ENCODE data around the gene THRB. TPM values are rescaled to one million over a fixed set of nuclear protein-coding genes. Genes with fewer than 3 reads are reported as not detected.

THRB gene
- polyA plus RNA-seq, 1 of the 3 experiments (the other 2 are of a cell fraction) = 0.02 TPM

GRCh38 chr3:24263069-24263668 is 231.5 kb downstream of the THRB start:
- no peak overlapping the region for H2AFZ ChIP-seq (ENCODE audit: low read depth)
- H3K9me2 ChIP-seq = no peaks in the 10 kb centered on the region
- no peaks in the 10 kb centered on the region for H3K36me3 ChIP-seq (replicated peaks in 1 of 2; ENCODE audit: control insufficient read depth in 1 of 2, insufficient read depth in 2 of 2, low read length in 1 of 2)
- ChIA-PET CTCF (interaction anchor here (0.9 to 2.6 kb wide), 8 partner anchors 19 to 421 kb away, joined by 3 to 9 read pairs (median 4); no protein-coding TSS in a partner anchor), POLR2A (no interaction called here)
- 63% methylated on average over 2 of the region's 2 CpGs for WGBS (ENCODE audit: low lambda C conversion rate)
- TF ChIP-seq RFX5 (IDR thresholded peaks at IDR 0.05; ENCODE audit: low read length) = no peak
- no peak for TF ChIP-seq SIN3A (IDR thresholded peaks at IDR 0.05; ENCODE audit: borderline replicate concordance, low read depth, low read length)
- TF ChIP-seq JUND (IDR thresholded peaks at IDR 0.05) = no peak
- no peak for TF ChIP-seq SMC3 (IDR thresholded peaks at IDR 0.05; ENCODE audit: low read depth, low read length)
- TF ChIP-seq FOXM1 (IDR thresholded peaks at IDR 0.05; ENCODE audit: low read depth) = no peak
- TF ChIP-seq FOSL2 (IDR thresholded peaks at IDR 0.05; ENCODE audit: borderline replicate concordance, low read depth) = no peak
- no peak for TF ChIP-seq NRF1 (IDR thresholded peaks at IDR 0.05; ENCODE audit: low read depth, low read length)
- TF ChIP-seq RAD21 (IDR thresholded peaks at IDR 0.05; ENCODE audit: low read length) = no peak
- TF ChIP-seq TCF12 (IDR thresholded peaks at IDR 0.05) = no peak
- TF ChIP-seq, protein P1, sequence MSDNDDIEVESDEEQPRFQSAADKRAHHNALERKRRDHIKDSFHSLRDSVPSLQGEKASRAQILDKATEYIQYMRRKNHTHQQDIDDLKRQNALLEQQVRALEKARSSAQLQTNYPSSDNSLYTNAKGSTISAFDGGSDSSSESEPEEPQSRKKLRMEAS (IDR thresholded peaks at IDR 0.05; ENCODE audit: low read depth) = no peak
- TF ChIP-seq FOXJ3 (CRISPR knock-in tag; IDR thresholded peaks at IDR 0.05) = no peak
- no peak for TF ChIP-seq NFIC (IDR thresholded peaks at IDR 0.05; ENCODE audit: borderline replicate concordance)
- no peak for TF ChIP-seq CTCF (IDR thresholded peaks at IDR 0.05)
- no peak for TF ChIP-seq MEF2A (IDR thresholded peaks at IDR 0.05; ENCODE audit: borderline replicate concordance, low read depth)
- no peak for TF ChIP-seq RCOR1 (IDR thresholded peaks at IDR 0.05; ENCODE audit: low read length)
- no peak for TF ChIP-seq USF2 (IDR thresholded peaks at IDR 0.05; ENCODE audit: borderline replicate concordance, low read depth, low read length)
- no peak for TF ChIP-seq TAF1 (IDR thresholded peaks at IDR 0.05; ENCODE audit: borderline replicate concordance, low read depth, low read length)
- H3K9me3 ChIP-seq = no peaks in the 10 kb centered on the region
- H3K27ac ChIP-seq (ENCODE audit: low read depth in 2 of 2, low read length in 1 of 2) = no peak overlapping the region
- no peaks in the 10 kb centered on the region; a peak in 2 of 4 replicates for H3K4me1 ChIP-seq (ENCODE audit: control insufficient read depth in 1 of 2, insufficient read depth in 2 of 2, low read depth in 1 of 2, low read length in 1 of 2)
- H3K79me2 ChIP-seq (ENCODE audit: insufficient read depth) = no peaks in the 10 kb centered on the region
- H3F3A ChIP-seq (replicated peaks; ENCODE audit: insufficient read depth) = no peaks in the 10 kb centered on the region
- H3K27me3 ChIP-seq (ENCODE audit: insufficient read depth) = peaks cover 10% of the 10 kb centered on the region; the same call in 1 of the 2 replicates
- H4K20me1 ChIP-seq (ENCODE audit: insufficient read depth) = no peaks in the 10 kb centered on the region
- DNase-seq = no peak
- no peak overlapping the region for H3K4me3 ChIP-seq (ENCODE audit: low read depth in 2 of 2, low read length in 1 of 2)
- H3K9ac ChIP-seq = no peak overlapping the region
- H3K4me2 ChIP-seq = no peak overlapping the region
